Measurements from ENCODE around the gene CCNB1. TPM values are rescaled to one million over a fixed set of nuclear protein-coding genes. Genes with fewer than 3 reads are reported as not detected.
"Not testable (repeated sequence)": the region's sequence is repeated elsewhere in the genome, so short reads cannot be mapped to it uniquely, and the experiment has no call there.

The CCNB1 gene
- total RNA-seq, 2 experiments from 2014 or later = 171 to 206 TPM

DNA sequence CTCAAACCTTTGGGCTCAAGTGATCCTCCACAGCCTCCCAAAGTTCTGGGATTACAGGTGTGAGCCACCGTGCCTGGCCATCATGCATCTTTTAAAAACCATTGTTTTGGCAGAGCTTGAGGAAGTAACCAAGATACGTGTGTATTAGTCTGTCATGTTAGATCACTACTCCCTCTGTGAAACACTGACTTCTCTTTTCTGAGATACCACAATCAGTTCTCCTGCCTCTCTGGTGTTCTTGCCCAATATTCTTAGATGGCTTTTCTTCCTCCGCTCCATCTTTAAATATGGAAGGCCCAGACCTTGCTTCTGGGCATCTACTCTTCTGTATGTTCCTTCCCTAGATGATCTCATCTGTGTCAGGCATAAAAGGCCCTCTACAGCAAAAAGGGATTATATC is 14.2 kb upstream of the CCNB1 start:
- no peak overlapping the region for H3K27ac Mint-ChIP-seq
- H3K9me3 Mint-ChIP-seq (ENCODE audit: low read depth) = no peaks in the 10 kb centered on the region
- no peak overlapping the region for H3K4me3 Mint-ChIP-seq
- no peaks in the 10 kb centered on the region for H3K27me3 Mint-ChIP-seq
- no peaks in the 10 kb centered on the region for H3K36me3 Mint-ChIP-seq
- ATAC-seq (no peak), DNase-seq (no peak)
- CTCF ChIA-PET = interaction anchor here (0.7 kb wide), 1 partner anchor 167 kb away, joined by 3 read pairs; no protein-coding TSS in a partner anchor
- H3K4me1 Mint-ChIP-seq = no peaks in the 10 kb centered on the region

DNA sequence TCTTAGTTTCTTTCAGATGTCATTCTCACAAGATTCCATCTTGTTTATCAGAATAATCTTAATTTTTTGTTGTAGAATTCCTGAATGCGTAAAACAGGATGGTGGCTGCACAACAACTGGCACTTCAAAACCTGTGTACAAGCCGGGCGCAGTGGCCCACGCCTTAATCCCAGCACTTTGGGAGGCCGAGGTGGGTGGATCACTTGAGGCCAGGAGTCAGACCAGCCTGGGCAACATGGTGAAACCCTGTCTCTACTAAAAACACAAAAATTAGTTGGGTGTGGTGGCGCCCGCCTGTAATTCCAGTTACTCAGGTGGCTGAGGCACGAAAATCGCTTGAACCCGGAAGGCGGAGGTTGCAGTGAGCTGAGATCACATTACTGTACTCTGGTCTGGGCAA is 10.5 kb upstream of the CCNB1 start:
- Mint-ChIP-seq H3K9me3 (ENCODE audit: low read depth) (no peaks in the 10 kb centered on the region), H3K36me3 (no peaks in the 10 kb centered on the region), H3K4me1 (no peaks in the 10 kb centered on the region), H3K4me3 (no peak overlapping the region), H3K27ac (no peak overlapping the region), H3K27me3 (no peaks in the 10 kb centered on the region)
- ATAC-seq = no peak
- no peak for DNase-seq
- CTCF ChIA-PET = no interaction called here

DNA sequence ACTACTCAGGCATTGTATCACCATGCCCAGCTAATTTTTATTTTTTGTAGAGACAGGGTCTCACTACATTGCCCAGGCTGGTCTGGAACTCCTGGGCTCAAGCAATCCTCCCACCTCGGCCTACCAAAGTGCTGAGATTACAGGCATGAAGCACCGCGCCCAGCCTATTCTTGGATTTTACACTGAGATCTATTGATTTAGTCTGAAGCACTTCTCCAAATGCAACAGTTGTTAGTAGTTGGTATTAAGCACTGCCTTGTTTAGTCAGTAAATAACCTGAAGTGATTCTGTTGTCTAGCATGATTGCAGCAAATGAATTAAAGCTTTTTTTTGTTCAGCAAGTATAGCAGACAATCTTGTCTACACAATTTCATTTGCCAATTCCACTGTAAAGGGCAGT is 8.9 kb upstream of the CCNB1 start:
- Mint-ChIP-seq H3K4me3 (no peak overlapping the region), H3K27ac (no peak overlapping the region), H3K36me3 (no peaks in the 10 kb centered on the region), H3K9me3 (ENCODE audit: low read depth) (no peaks in the 10 kb centered on the region), H3K4me1 (no peaks in the 10 kb centered on the region), H3K27me3 (no peaks in the 10 kb centered on the region)
- no peak for ATAC-seq
- DNase-seq = no peak
- CTCF ChIA-PET = no interaction called here

DNA sequence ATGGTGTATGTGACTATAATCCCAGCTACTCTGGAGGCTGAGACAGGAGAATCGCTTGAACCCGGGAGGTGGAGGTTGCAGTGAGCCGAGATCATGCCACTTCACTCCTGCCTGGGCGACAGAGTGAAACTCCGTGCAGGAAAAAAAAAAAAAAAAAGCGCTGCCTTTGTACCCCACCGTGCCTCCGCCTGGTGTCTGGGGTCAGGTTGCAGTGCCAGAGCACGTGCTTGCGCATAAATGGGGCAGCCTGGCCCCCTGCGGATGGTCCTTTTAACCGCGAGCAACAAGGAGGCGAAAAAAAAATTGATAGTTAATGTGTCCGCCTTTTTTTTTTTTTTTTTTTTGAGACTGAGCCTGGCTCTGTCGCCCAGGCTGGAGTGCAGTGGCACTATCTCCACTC is 6.3 kb upstream of the CCNB1 start:
- no peak overlapping the region for H3K4me3 Mint-ChIP-seq
- H3K36me3 Mint-ChIP-seq = no peaks in the 10 kb centered on the region
- H3K27ac Mint-ChIP-seq = no peak overlapping the region
- ATAC-seq = no peak
- H3K4me1 Mint-ChIP-seq = peaks cover under 1% of the 10 kb centered on the region
- DNase-seq = no peak
- H3K27me3 Mint-ChIP-seq = no peaks in the 10 kb centered on the region
- no peaks in the 10 kb centered on the region for H3K9me3 Mint-ChIP-seq (ENCODE audit: low read depth)
- CTCF ChIA-PET = interaction anchor here (1.3 kb wide), 2 partner anchors 10 to 68 kb away, joined by 3 read pairs; no protein-coding TSS in a partner anchor

DNA sequence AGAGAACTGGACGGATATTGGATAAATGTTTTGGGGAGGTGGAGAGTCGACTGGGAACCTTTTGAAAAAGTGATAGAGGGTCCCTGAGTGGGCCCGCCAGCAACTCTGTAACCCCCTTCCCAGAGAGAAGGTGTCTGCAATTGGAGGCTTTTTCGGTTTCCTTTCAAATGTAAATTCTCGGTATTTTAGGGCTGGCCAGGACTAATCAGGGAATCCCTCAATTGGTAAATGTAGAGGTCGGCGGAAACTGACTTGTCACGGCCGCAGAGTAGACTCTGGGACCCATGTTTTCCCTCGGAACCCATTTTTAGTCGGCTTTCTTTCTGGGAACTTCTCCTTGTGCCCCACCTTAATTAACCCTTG is 524 bp downstream of the CCNB1 start:
- no peaks in the 10 kb centered on the region for H3K9me3 Mint-ChIP-seq (ENCODE audit: low read depth)
- DNase-seq (peak; percentile 42), ATAC-seq (no peak)
- CTCF ChIA-PET = interaction anchor here (1.1 to 3.4 kb wide), 3 partner anchors 10 to 74 kb away, joined by 3 to 18 read pairs (median 6); partner anchors contain the start of genes CENPH and SLC30A5
- H3K27ac Mint-ChIP-seq = peak overlapping the region; percentile 92
- no peaks in the 10 kb centered on the region for H3K27me3 Mint-ChIP-seq
- H3K36me3 Mint-ChIP-seq = peaks cover 42% of the 10 kb centered on the region
- peak overlapping the region; percentile 96 for H3K4me3 Mint-ChIP-seq
- H3K4me1 Mint-ChIP-seq = peaks cover 49% of the 10 kb centered on the region

DNA sequence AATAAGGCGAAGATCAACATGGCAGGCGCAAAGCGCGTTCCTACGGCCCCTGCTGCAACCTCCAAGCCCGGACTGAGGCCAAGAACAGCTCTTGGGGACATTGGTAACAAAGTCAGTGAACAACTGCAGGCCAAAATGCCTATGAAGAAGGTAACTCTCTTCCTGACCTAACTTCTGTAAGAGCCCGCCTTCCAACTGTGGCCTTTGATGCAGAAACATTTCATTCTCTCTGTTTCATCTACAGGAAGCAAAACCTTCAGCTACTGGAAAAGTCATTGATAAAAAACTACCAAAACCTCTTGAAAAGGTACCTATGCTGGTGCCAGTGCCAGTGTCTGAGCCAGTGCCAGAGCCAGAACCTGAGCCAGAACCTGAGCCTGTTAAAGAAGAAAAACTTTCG is 979 bp downstream of the CCNB1 start:
- ATAC-seq (no peak), DNase-seq (no peak)
- H3K27me3 Mint-ChIP-seq = no peaks in the 10 kb centered on the region
- H3K27ac Mint-ChIP-seq = peak overlapping the region; percentile 92
- CTCF ChIA-PET = interaction anchor here (1.1 to 3.4 kb wide), 3 partner anchors 10 to 74 kb away, joined by 3 to 18 read pairs (median 6); partner anchors contain the start of genes CENPH and SLC30A5
- peaks cover 52% of the 10 kb centered on the region for H3K4me1 Mint-ChIP-seq
- H3K9me3 Mint-ChIP-seq (ENCODE audit: low read depth) = no peaks in the 10 kb centered on the region
- H3K36me3 Mint-ChIP-seq = peaks cover 45% of the 10 kb centered on the region
- peak overlapping the region; percentile 96 for H3K4me3 Mint-ChIP-seq

DNA sequence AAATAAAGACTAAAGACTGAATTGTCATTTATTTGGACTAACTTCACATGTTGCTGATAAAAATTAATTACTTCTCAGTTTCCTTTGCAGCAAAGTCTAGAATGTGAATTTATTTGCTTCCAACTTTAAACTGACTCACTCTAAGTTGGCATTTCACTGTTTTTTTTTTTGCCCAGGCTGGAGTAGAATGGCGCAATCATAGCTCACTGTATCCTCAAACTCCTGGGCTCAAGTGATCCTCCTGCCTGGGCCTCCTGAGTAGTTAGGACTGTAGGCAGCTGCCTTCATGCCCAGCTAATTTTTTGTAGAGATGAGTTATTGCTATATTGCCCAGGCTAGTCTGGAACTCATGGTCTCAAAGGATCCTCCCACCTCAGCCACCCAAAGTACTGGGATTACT is 3.5 kb downstream of the CCNB1 start:
- no peak for ATAC-seq
- H3K4me3 Mint-ChIP-seq = no peak overlapping the region
- H3K27ac Mint-ChIP-seq = no peak overlapping the region
- H3K36me3 Mint-ChIP-seq = peaks cover 67% of the 10 kb centered on the region
- H3K9me3 Mint-ChIP-seq (ENCODE audit: low read depth) = no peaks in the 10 kb centered on the region
- CTCF ChIA-PET = interaction anchor here (1.1 to 1.6 kb wide), 3 partner anchors 10 to 77 kb away, joined by 3 to 7 read pairs (median 3); partner anchors contain the start of gene SLC30A5
- peaks cover 57% of the 10 kb centered on the region for H3K4me1 Mint-ChIP-seq
- no peak for DNase-seq
- H3K27me3 Mint-ChIP-seq = no peaks in the 10 kb centered on the region

DNA sequence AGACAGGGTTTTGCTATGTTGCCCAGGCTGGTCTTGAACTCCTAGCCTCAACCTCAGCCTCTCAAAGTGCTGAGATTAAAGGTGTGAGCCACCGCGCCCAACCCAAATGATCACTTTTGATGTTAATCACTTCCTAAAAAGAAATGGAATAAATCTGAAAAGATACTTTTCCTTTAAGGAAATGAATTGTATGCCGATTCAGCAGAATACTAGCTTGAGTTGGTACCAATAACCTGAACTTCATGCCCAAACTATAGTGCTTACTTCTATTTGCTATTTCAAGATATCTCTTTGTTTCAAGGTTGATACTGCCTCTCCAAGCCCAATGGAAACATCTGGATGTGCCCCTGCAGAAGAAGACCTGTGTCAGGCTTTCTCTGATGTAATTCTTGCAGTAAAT is 4.0 kb downstream of the CCNB1 start:
- CTCF ChIA-PET = interaction anchor here (1.1 to 1.6 kb wide), 2 partner anchors 10 to 77 kb away, joined by 3 to 7 read pairs; partner anchors contain the start of gene SLC30A5
- no peak overlapping the region for H3K27ac Mint-ChIP-seq
- H3K4me3 Mint-ChIP-seq = no peak overlapping the region

DNA sequence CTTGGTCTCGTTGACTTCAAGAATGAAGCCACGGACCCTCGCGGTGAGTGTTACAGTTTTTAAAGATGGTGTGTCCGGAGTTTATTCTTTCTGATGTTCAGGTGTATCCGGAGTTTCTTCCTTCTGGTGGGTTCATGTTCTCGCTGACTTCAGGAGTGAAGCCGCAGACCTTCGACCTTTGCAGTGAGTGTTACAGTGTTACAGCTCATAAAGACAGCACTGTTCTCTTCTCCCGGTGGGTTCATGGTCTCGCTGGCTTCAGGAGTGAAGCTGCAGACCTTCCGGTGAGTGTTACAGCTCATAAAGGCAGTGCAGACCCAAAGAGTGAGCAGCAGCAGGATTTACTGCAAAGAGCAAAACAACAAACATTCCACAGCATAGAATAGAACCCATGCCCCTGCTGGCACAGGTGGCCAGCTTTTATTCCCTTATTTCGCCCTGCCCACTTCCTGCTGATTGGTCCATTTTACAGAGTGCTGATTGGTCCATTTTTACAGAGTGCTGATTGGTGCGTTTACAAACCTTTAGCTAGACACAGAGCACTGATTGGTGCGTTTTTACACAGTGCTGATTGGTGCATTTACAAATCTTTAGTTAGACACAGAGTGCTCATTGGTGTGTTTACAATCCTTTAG is 14.8 kb downstream of the CCNB1 start:
- DNase-seq; H3K4me1 Mint-ChIP-seq; ATAC-seq; H3K4me3 Mint-ChIP-seq; CTCF ChIA-PET; H3K27me3 Mint-ChIP-seq; H3K9me3 Mint-ChIP-seq (ENCODE audit: low read depth); H3K27ac Mint-ChIP-seq: not testable (repeated sequence)
- H3K36me3 Mint-ChIP-seq = peaks cover 13% of the 10 kb centered on the region

More for the DNA sequence above, 4.0 kb downstream of the CCNB1 start:
- Mint-ChIP-seq H3K4me1 (peaks cover 55% of the 10 kb centered on the region), H3K36me3 (peaks cover 70% of the 10 kb centered on the region), H3K27me3 (no peaks in the 10 kb centered on the region), H3K9me3 (ENCODE audit: low read depth) (no peaks in the 10 kb centered on the region)
- ATAC-seq (no peak), DNase-seq (no peak)

DNA sequence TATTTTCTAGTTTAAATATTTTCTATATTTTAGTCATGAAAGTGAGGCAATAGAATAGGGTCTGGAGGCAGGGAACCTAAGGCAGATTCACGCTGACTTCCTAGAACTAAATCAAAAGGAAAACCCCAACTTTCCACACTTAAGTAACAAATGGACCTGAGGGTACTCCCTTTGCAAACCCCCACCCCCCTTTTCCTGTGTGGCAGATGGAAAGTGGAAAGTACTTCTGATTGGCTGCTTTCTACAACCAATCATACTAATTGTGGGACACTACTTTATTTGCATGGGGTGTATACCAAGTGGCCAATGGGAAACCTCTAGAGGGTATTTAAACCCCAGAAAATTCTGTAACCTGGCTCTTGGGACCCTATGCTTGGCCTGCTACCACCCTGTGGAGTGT is 17.7 kb downstream of the CCNB1 start:
- Mint-ChIP-seq H3K36me3 (no peaks in the 10 kb centered on the region), H3K27ac (no peak overlapping the region), H3K4me1 (peaks cover 7% of the 10 kb centered on the region), H3K4me3 (no peak overlapping the region), H3K27me3 (no peaks in the 10 kb centered on the region), H3K9me3 (ENCODE audit: low read depth) (no peaks in the 10 kb centered on the region)
- CTCF ChIA-PET = no interaction called here
- ATAC-seq (no peak), DNase-seq (peak; percentile 22)

DNA sequence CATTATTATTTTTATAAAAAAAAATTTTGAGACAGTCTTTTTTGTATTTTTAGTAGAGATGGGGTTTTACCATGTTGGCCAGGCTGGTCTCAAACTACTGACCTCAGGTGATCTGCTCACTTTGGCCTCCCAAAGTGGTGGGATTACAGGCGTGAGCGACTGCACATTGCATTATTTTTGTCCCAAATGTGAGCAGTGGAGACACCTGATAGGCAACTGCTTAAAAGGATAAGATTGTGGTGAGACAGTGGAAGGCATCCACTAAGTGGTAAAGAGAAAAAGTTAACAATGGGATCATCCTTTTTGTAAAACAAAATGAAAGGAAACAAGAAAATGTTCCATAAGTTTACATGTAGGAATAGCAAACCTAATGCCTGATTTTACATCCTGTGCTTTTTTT is 20.4 kb downstream of the CCNB1 start:
- H3K4me1 Mint-ChIP-seq = peaks cover 14% of the 10 kb centered on the region

DNA sequence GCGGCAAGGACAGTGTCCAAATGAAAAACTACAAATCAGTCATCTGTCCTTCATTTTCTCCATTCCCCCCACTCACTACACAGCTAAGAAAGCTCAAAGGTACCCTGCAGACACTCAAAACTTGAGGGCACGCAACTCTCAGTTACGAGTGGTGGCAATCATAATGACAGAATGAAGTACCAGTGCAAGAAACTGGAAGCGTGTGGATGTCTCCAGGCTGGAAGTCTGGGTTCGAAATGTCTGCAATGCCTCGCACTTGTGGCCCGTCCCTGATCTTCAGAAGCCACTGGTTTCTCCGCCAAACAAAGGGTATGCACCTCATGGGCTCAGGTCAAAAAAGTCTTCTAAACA is 21.8 kb downstream of the CCNB1 start:
- Mint-ChIP-seq H3K27me3 (no peaks in the 10 kb centered on the region), H3K36me3 (peaks cover 11% of the 10 kb centered on the region), H3K27ac (peak overlapping the region; percentile 99), H3K4me3 (peak overlapping the region; percentile 98), H3K9me3 (ENCODE audit: low read depth) (no peaks in the 10 kb centered on the region), H3K4me1 (peaks cover 14% of the 10 kb centered on the region)
- no peak for DNase-seq
- ATAC-seq = no peak
- CTCF ChIA-PET = interaction anchor here (1.6 kb wide), 1 partner anchor 146 kb away, joined by 6 read pairs; no protein-coding TSS in a partner anchor

More for the DNA sequence above, 20.4 kb downstream of the CCNB1 start:
- no peak for ATAC-seq
- H3K36me3 Mint-ChIP-seq = peaks cover 6% of the 10 kb centered on the region
- CTCF ChIA-PET = no interaction called here
- H3K4me3 Mint-ChIP-seq = no peak overlapping the region
- H3K27me3 Mint-ChIP-seq = no peaks in the 10 kb centered on the region
- no peak overlapping the region for H3K27ac Mint-ChIP-seq
- no peaks in the 10 kb centered on the region for H3K9me3 Mint-ChIP-seq (ENCODE audit: low read depth)
- peak; percentile 2 for DNase-seq

DNA sequence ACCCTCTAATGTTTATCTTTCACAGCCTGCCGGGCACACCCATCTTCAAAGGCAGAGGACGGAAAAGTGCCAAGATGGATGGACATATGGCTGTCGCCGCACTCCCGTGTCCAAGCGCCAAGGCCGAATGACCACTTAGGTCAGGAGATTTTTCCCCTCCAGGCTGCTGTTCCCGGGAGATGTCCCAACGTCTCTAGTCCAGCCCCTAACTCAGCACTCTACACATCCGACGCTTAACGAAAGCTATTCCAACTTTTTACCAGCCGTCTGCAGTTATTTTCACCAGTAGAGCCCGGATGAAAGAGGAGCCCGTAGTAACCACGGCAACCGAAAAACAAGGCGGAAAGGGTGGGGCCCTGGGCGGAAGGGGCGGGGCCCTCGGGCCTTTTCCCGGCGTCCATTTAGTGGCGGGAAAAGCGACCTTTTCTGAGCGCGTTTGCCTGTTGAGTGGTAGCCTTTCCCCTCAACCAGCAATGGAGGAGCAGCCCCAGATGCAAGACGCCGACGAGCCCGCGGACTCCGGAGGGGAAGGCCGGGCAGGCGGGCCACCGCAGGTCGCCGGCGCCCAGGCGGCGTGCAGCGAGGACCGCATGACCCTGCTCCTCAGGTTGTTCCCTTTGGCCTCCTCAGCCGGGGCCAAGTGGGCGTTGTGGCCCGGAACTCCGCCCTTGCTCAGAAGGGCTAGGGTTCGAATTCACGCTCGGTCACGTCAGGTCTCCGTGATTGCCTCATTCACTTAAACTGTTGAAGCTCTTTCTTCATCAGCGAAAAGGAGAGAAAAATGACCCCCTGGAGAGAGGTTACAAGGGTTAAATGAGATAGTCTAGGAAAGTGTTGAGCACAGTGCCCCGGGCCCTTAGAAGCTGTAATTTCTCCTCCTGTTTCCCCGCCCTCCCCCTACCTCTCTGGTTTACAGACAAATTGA is 22.5 kb downstream of the CCNB1 start, which contains the start of gene CENPH:
Gene CENPH (plus strand): TSS at position 422 of the 925 bp plus-strand sequence. CDS start 52 bp downstream, at position 474.
- Mint-ChIP-seq H3K27me3 (no peaks in the 10 kb centered on the region), H3K4me1 (peaks cover 14% of the 10 kb centered on the region), H3K36me3 (peaks cover 14% of the 10 kb centered on the region), H3K9me3 (ENCODE audit: low read depth) (no peaks in the 10 kb centered on the region), H3K27ac (peak within 1 kb of the TSS; percentile 99), H3K4me3 (peak within 1 kb of the TSS; percentile 98)
- DNase-seq (peak; percentile 96), ATAC-seq (peak; percentile 87)
- CTCF ChIA-PET = interaction anchor here (0.8 to 2.0 kb wide), 11 partner anchors 22 to 170 kb away, joined by 3 to 8 read pairs (median 3); partner anchors contain the start of gene CDK7
